ENCODE data around the gene TMED3.
A peak's percentile ranks its signal among the peaks of the same experiment; 100 is the strongest.

Gene TMED3

DNA sequence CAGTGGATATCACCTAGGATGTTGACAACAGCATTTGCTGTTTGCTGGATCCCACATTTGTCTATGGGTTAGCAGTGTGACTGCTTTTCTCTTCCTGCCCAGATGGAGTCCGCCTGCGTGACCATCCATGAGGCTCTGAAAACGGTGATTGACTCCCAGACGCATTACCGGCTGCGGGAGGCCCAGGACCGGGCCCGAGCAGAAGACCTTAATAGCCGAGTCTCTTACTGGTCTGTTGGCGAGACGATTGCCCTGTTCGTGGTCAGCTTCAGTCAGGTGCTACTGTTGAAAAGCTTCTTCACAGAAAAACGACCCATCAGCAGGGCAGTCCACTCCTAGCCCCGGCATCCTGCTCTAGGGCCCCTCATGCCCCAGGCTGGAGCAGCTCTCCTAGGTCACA is 11.0 kb downstream of the TMED3 start:
- DNase-seq (ENCODE audit: insufficient read length, low spot score) (no peak), FAIRE-seq (no peak)
- TF ChIP-seq, protein P1, sequence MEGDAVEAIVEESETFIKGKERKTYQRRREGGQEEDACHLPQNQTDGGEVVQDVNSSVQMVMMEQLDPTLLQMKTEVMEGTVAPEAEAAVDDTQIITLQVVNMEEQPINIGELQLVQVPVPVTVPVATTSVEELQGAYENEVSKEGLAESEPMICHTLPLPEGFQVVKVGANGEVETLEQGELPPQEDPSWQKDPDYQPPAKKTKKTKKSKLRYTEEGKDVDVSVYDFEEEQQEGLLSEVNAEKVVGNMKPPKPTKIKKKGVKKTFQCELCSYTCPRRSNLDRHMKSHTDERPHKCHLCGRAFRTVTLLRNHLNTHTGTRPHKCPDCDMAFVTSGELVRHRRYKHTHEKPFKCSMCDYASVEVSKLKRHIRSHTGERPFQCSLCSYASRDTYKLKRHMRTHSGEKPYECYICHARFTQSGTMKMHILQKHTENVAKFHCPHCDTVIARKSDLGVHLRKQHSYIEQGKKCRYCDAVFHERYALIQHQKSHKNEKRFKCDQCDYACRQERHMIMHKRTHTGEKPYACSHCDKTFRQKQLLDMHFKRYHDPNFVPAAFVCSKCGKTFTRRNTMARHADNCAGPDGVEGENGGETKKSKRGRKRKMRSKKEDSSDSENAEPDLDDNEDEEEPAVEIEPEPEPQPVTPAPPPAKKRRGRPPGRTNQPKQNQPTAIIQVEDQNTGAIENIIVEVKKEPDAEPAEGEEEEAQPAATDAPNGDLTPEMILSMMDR (IDR thresholded peaks at IDR 0.05; ENCODE audit: insufficient read depth, missing control alignments): no peak

GRCh38 chr15:79322306-79322705 is 11.4 kb downstream of the TMED3 start:
- FAIRE-seq (no peak), DNase-seq (ENCODE audit: insufficient read length, low spot score) (no peak)
- TF ChIP-seq, protein P1 (IDR thresholded peaks at IDR 0.05; ENCODE audit: insufficient read depth, missing control alignments): no peak

DNA sequence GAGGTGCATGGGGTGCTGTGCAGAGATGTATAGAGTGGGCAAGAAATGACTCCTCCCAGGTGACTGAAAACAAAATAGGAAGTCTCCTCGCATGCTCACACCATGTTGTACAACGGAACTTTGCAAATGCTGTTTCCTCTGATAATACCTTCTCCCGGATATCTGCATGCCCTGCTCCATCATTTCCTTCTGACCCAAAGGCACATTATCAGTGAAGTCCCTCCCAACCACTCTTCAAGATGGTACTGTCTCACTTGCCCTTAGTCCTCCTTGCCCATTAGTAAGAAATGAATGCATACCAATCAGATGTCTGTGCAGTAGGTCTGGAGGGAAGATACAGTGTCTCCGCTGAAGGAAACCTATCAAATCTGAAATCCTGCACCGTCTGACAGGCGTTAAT is 12.0 kb downstream of the TMED3 start:
- DNase-seq (ENCODE audit: insufficient read length, low spot score): no peak
- FAIRE-seq: no peak
- TF ChIP-seq, protein P1 (IDR thresholded peaks at IDR 0.05; ENCODE audit: insufficient read depth, missing control alignments): no peak

- TF ChIP-seq, protein P1 (IDR thresholded peaks at IDR 0.05; ENCODE audit: insufficient read depth, missing control alignments): no peak
- DNase-seq (ENCODE audit: insufficient read length, low spot score) (no peak), FAIRE-seq (no peak)
Observed at GRCh38 chr15:79329171-79329611, 18.3 kb downstream of the TMED3 start.

GRCh38 chr15:79332824-79333510 is 22.1 kb downstream of the TMED3 start:
- TF ChIP-seq, protein P1 (IDR thresholded peaks at IDR 0.05; ENCODE audit: insufficient read depth, missing control alignments): no peak
- FAIRE-seq: no peak
- no peak for DNase-seq (ENCODE audit: insufficient read length, low spot score)

DNA sequence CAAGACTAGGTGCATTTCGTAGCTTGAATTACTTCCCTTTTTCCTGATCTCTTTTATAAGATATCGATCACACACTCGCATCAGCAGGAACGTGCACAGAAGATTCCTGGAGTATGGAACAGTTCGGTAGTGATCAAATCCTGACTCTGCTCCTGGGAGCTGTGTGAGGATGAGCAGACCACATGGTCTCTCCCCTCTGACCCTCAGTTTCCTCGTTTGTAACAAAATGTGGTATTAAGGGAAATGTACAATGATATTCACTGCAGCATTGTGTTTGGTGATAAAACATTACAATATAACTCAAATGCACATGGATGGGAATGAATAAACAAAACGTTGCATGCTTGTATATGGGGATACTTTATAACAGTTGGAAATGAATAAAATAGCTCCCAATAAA is 26.7 kb downstream of the TMED3 start:
- TF ChIP-seq, protein P1 (IDR thresholded peaks at IDR 0.05; ENCODE audit: insufficient read depth, missing control alignments): no peak
- no peak for DNase-seq (ENCODE audit: insufficient read length, low spot score)
- FAIRE-seq: no peak

DNA sequence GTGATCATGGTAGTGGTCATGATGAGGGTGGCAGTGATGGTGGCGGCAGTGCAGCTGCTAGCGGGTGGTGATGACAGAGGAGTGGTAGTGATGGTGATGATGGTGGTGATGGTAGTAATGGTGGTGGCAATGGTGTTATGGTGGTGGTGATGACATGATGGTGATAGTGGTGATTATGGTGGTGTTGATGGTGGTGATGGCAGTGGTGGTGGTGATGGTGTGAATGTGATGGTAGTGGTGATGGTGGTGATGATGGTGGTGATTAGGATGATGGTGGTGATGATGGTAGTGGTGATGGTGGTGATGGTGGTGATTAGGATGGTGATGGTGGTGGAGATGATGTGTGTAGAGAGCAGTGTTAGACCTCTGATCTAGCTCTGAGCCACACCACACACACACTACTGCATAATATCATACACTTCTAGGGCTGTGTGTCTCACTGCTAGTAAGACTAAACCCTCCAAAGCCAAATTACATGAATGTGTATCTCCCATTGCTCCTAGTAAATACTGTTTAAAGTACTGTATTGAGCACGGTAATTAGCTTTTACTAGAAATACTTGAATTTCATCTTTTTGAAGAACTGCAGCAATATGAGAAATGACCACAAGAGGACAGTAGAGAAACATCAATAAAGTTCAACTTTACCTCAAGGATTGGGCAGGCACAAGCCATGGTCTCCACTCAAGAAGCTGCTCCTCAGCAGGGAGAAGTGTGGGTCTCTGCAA is 28.8 kb downstream of the TMED3 start:
- no peak for FAIRE-seq
- DNase-seq (ENCODE audit: insufficient read length, low spot score): no peak
- TF ChIP-seq, protein P1 (IDR thresholded peaks at IDR 0.05; ENCODE audit: insufficient read depth, missing control alignments): peak; percentile 81
